ENCODE data around the gene GREB1L.

GRCh38 chr18:21441670-21442069, 199.6 kb downstream of the GREB1L start:
- no peak for TF ChIP-seq EZH2phosphoT487 (IDR thresholded peaks at IDR 0.05; ENCODE audit: insufficient read depth, low read depth)
- TF ChIP-seq EZH2 (IDR thresholded peaks at IDR 0.05; ENCODE audit: insufficient read depth, poor library complexity, severe bottlenecking) = no peak

Measured in GM23248 (cell line).